Right ventricle myocardium inferior (tissue), 1 donor: ENCODE measurements around the gene ZFHX3. TPM values are rescaled to one million over a fixed set of nuclear protein-coding genes. Genes with fewer than 3 reads are reported as not detected.

Experiments used
- ATAC-seq: fragments of 200-7000 bp; cut with Tn5 transposase; one replicate; pipeline ENCODE4 v1.9.1; 2020; ENCODE audit warnings: mild to moderate bottlenecking, moderate library complexity
- DNase-seq: peaks from one replicate; pipeline ENCODE4 v3.0.0; 2021; ENCODE audit errors: missing footprints
- intact Hi-C: fragments of 100-400 bp; cut with DNase I; formaldehyde crosslinking; loops from one replicate; pipeline ENCODE4 v1.11.0; 2022
- total RNA-seq: library from RNA; stranded (reverse); fragmentation: NEBNext Ultra II Directional; extraction: Animal tissue kit (Norgen Biotek cat#: 25700); gene quantifications from one replicate; pipeline ENCODE4 v1.2.1, GENCODE V29; 2021
- donor health status: DM: no; HTN: yes; CAD: no; lungs with severe emphysema.

The ZFHX3 gene
- total RNA-seq, 1 donor from 2014 or later, result 8.4 TPM

DNA sequence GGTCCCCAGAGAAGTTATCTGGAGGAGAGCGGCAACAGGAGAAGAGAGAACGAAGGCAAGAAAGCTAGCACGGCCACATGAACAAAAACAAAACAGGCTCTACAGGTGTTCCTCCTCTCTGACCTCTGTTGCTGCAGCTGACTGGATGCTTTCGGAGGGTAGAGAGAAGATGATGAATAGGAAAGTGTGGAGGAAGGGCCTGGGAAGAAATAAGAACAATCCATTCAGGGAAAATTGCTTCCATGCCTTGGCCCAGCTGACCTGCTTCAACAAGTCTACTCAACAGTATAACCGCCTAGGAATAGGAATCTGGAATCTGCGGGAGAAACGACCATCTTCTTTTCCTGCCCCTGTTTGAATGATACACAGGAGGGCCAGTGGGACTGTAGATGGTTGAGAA, 258.5 kb downstream of the ZFHX3 start:
- no peak for DNase-seq
- no peak for ATAC-seq
- intact Hi-C loops, result no loop called here

DNA sequence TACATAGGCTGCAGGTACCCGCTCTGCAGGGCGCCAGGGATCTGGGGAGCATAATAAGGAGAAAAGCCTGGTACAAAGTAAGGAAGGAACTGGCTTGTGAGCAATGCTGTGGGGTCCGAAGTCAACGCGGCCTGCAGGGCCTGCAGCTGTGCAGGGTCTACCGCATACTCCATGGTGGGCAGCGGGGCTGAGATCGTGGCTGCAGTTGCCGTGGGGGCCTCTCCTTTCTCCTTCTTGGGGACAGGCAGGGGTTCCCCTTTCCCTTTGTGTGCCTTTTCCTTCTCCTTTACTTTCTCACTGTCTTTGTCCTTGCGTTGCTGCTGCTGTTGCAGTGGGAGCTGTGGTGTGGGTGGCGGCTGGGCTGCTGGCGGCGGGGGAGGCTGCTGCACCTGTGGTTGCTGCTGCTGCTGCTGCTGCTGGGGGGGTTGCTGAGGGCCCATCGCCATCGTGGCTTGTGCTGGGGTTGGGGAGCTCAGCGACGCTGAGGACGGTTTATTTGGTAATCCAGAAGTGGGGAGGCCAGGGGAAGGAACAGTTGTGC, 259.6 kb downstream of the ZFHX3 start:
- peak; percentile 45 for DNase-seq
- no peak for ATAC-seq
- intact Hi-C loops, result no loop called here

DNA sequence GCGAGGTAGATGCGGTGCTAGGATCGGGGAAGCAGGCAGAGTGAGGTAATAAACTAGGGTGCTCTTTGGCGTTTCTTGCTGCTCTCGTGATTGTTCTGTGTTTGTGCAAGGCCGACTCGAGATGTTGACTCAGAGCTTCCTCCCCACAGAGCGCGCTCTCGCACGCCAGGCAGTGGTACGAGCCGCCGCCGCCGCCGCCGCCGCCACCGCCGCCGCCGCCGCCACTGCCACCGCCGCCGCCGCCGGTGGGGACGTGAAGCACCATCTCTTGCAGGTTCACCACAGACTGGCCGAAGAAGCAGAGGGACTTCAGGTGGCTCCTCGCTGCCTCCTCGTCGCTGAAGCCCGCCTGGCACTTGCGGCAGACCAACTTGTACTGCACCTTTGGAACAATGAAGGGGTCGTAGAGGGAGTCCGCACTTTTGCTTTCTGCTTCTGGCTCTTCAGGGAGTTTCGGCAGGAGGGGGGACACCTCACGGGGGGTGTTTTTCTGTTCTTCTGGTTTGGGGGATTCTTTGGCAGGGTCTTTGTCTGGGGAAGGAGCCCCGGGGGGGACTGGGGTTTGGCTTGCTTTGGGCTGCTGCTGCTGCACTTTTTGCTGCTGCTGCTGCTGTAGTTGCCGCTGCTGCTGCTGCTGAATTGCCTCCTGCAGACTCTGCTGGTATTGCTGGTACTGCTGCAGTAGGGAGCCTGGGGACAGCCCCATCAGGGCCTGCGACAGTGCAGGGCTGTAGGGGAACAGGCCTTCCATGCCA, 260.2 kb downstream of the ZFHX3 start:
- intact Hi-C loops, result no loop called here
- DNase-seq (peak; percentile 81), ATAC-seq (peak; percentile 83)

DNA sequence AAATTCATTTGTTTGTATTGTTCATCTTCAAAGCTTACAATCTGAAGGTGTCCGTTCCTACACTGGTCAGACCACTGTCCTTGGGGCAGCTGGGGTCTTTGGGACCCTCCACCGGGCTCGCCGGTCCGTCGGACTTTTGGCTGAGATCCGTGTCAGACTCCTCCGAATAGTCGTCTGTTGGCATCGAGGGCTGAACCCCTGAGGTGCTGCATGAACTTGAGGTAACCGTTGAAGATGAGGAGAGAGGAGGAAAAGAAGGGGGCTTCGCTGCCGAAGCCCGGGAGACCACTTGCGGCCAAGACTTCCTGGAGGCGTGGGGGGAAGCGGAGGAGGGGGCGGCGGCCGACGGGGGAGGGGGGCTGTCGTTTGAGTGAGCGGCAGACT, 260.8 kb downstream of the ZFHX3 start:
- DNase-seq (no peak), ATAC-seq (no peak)
- intact Hi-C loops, result no loop called here

DNA sequence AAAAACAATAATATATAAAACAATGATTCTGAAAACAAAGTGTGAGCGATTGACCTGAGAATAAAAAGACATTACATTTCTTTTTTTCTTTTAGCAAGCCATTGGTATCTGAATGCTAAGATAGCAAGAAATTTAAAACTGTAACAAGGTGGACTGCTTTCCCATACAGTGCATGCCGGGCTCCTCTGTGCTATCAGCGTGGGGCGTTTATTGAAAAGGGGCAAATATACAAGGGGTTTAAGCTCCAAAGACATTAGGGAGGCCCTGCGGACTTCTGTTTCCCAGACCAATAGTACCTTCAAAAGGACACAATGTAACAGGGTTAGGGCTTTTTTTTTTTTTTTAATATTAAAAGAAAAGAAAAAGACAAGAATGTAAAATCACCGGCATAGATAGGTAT, 261.3 kb downstream of the ZFHX3 start:
- ATAC-seq, result no peak
- intact Hi-C loops, result no loop called here
- no peak for DNase-seq

DNA sequence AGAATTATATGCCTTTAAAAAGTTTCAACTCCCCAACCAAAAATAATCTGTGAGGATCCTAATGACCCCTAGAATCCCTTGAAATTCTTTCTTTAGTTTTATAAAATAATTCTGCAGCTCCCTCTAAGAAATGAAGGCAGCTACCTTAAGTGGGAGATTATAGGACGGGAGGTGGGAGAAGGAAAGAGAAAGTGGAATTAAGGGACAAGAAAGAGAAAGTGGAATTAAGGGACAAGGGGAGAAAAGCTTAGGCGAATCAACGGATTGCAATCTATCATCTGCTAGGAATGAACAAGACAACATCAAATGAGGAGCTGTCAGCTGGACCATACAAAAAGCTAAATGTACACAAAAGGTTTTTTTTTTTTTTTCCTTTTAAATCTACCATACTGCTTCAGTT, 262.0 kb downstream of the ZFHX3 start:
- ATAC-seq (no peak), DNase-seq (no peak)
- intact Hi-C loops, result no loop called here

DNA sequence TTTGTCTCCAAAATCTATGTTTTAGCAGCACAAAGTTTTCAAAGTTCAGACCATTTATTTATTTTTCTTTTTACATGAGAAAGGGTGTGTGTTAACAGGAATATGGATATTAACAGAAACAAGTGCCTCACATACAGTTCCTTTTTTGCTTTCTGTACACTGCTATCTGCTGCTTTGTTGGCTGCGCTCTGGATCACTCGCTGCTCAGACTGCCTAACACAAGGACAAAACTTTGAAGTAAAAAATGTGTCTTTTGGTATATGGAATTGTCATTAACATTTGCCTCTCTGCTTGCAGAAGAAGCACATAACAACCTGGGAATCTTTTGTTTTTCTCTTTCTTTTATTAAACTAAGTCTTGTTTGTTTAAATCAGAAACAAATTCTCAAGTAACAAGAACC, 262.8 kb downstream of the ZFHX3 start:
- DNase-seq (no peak), ATAC-seq (no peak)
- intact Hi-C loops, result no loop called here

DNA sequence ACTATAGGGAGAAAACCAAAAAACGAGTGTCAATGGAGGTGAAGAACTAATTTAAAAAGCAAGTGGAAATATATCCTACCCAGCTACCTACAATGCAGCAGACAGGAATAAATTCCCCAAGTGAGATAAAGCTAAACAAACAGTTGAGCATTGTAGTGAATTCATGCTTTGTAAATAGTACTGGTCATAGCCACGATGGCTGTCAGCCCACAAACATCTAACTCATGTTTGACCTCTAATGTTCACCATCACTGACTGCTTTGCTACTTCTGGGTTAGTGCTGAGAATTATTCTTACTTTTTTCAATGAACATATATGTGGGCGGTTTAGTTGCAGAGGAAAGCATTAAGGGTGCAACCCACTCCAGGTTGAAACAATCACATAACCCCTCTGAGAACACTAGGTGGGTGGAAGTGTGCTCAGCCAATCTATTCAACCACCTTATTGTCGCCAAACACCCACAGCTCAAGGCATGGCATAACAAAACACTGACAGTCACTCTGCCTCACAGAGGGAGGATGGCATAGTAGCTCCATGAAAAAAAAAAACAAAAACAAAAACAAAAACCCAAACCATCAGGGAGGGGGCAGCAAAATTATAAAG, 264.1 kb downstream of the ZFHX3 start:
- DNase-seq (no peak), ATAC-seq (no peak)
- intact Hi-C loops, result no loop called here

DNA sequence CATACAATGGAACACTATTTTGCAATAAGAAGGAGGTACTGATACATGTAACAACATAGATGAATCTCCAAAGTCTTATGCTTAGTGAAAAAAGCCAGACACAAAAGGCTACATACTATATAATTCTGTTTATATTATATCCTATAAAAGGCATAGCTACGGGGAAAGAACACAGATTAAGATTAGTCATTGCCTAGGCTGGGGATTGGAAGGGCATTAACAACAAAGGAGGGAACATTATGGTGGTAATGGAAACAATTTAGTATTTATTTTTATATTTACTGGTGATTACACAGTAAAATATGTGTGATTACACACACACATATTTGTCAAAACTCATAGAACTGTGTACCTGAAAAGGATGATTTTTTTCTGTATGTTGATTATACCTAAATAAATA, 278.1 kb downstream of the ZFHX3 start:
- ATAC-seq (no peak), DNase-seq (no peak)
- intact Hi-C loops, result no loop called here

DNA sequence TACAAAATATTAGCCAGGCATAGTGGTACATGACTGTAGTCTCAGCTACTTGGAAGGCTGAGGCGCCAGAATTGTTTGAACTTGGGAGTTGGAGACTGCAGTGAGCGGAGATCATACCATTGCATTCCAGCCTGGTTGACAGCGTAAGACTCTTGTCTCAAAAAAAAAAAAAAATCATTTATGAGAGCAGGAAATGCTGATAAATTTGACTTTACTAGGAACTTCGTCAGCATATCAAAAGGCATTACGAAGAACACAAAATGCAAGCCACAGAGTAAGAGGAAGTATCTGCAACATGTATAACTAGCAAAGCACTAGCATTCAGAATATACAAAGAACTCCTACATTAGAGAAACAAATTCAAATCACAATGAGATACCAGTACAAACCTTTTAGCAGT, 279.3 kb downstream of the ZFHX3 start:
- intact Hi-C loops, result no loop called here
- no peak for DNase-seq
- no peak for ATAC-seq

DNA sequence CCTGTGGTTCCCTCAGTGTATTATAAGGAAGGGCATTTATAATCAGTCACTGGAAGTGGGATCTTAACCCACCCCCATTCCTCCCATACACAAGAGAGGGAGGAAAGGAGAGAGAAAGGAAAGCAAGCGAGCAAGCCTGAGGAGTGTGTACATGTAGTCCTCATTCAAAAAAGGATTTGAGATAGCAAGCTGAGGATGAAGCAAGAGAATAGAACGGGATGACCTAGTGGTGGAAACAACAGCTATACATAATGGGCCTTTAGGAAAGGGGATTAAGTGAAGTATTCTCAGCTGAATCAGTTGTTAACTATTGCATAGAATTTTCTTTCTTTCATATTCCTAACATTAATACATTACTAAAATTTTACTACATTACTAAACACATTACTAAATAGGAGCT, 281.4 kb downstream of the ZFHX3 start:
- intact Hi-C loops, result no loop called here
- no peak for ATAC-seq
- no peak for DNase-seq

DNA sequence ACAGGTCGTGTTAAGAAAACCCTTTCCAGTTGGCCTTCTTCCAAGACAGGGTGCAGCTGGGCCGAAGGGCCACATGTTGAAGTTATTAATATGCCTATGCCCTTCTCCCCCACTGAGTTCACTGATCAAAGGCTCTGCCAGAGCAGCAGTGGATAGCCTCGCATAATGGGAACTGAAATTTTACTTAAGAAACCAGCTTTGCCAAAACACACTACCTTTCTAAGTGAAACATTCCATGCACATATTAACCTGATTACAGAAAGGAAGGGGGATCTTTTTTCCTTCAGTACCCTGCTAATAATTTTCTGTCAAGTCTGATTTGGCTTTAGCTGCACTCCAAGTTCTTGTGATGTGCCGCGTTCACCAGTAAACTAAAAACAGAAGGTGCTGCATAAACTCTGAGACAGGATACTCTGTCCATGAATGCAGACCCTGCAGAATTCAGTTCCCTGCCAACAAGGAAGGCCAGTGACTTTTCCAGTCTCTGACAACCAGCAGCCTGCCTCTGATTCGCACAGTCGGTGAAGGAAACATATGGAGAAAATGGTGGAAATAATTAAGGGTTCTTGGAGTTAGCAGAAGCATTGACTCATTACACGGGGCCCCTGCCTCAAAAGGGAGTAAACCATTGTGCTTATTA, 283.8 kb downstream of the ZFHX3 start:
- DNase-seq, result no peak
- intact Hi-C loops, result no loop called here
- no peak for ATAC-seq

DNA sequence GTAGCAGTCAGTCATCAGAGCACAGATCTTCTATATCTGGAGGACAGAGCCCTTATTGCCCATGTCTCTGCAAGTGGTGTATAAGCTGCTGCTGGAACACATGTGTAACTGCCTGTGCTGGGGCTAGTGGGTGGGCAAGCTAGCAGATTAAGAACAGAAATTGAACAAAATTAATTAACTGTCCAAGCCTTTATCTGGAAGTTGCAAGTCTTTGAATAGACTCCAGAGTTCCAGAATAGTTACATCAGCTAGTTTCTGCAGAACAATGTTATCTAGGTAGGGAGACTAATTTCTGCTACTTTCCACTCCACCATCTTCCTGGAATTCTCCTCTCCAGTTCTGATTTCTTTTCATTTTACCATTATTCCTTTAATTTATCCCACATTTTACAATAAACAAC, 287.3 kb downstream of the ZFHX3 start:
- DNase-seq (no peak), ATAC-seq (no peak)
- intact Hi-C loops, result no loop called here

DNA sequence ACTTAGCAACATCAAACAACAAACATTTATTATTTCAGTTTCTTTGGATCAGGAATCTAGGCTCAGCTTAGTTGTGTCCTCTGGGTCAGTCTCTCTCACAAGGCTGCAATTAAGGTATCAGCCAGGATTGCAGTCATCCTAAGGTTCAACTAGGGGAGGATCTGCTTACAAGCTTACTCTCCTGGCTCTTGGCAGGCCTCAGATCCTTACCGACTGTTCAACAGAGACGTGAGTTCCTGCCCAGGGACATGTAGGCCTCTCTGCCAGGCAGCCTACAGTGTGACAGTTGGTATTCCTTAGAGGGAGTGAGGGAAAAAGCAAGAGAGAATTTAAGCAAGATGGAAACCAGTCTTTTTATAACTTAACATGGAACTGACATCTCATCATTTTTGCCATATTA, 294.0 kb downstream of the ZFHX3 start:
- ATAC-seq (no peak), DNase-seq (no peak)
- intact Hi-C loops, result no loop called here

DNA sequence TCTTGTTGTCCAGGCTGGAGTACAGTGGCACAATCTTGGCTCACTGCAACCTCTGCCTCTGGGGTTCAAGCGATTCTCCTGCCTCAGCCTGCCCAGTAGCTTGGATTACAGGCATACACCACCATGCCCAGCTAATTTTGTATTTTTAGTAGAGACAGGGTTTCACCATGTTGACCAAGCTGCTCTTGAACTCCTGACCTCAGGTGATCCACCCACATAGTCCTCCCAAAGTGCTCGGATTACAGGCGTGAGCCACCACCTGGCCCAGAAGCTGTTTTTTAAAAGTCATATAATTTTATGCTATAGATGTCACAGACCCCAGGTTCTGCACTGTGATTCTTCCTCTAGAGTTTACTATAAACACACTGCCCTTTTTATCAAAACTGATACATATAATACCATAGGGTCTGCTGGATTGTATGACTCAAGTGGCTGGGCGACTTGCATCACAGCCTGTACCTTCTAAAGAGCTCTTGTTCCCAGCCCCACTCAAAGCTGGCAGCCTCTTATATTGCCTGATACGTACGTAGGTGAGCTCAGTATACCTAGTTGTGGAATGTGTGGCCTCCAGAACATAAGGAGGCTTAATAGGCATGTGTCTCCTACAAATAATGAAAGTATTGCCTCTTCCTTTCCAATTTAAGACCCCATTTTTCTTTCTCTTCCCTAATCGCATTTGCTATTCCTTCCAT, 295.8 kb downstream of the ZFHX3 start:
- intact Hi-C loops, result no loop called here
- DNase-seq (no peak), ATAC-seq (no peak)

DNA sequence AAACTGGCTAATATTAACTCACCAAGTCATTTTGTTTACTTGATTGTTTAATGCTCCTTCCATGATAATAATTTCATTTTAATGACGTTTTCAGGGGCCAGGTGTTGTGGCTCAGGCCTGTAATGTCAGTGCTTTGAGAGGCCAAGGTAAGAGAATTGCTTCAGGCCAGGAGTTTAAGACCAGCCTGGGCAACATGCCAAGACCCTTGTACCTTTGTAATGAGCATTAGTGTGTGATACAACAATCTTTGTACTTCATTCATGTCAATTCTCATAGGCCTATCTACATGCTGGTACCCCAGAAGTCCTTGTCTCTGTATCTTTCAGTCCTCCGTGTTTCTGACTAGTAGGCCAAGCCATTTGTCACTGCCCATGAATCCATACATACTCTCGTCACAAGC, 296.9 kb downstream of the ZFHX3 start:
- DNase-seq (no peak), ATAC-seq (no peak)
- intact Hi-C loops, result no loop called here

DNA sequence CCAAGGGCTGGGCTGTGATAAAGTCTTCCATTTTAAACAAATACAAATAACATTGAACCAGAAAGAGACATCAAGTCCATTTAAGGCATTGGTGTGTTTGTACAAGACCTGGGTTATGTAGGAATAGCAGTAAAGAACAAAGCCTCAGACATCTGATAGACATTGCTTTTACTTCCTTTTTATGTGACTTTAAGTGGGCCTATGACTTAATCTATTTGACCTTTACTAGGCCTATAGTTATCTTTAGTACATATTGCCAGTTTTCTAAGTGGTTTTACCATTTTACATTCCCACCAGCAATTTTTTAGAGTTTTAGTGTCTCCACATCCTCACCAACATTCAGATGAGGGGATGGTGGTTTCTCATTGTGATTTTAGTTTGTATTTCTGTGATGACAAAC, 298.8 kb downstream of the ZFHX3 start:
- intact Hi-C loops, result no loop called here
- no peak for DNase-seq
- no peak for ATAC-seq

DNA sequence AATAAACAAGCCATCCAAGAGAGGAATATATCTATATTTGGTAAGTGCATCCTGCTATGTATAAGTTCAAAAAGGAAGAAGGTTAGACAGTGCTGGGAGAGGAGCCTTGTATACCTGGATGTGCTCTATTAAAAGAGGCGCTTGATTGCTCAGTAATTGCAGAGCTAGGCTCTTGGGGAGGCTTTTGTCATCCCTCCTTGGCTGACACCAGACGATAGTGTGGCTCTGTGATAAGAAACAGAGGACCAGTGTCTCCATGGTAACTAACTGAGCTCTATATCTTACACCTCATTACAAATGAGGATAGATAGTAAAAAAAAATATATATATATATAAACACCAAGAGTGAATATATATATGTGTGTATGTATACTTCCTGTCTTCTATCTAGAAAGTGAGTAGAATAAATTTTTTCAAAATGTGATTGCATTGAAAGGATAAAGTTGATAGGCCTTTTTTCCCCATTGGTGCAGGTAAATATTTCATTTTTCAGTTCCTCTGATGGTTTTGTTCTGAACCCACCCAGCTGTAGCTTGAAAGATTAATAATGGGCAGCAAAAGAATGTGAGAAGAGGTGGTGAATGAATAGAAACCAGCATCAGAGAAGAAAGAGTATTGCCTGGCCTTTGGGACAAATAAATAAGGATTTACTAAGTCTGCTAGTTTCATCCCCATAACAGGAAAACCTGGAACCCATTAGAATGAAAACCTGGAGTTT, 303.7 kb downstream of the ZFHX3 start:
- DNase-seq (no peak), ATAC-seq (no peak)
- intact Hi-C loops, result no loop called here
